Activated B cell treated with CpG ODN at 0.5 μM for 24 hours (primary cell): ENCODE results near the gene CERS1. TPM values are rescaled to one million over a fixed set of nuclear protein-coding genes. Genes with fewer than 3 reads are reported as not detected.
"Not testable (repeated sequence)": the region's sequence is repeated elsewhere in the genome, so short reads cannot be mapped to it uniquely, and the experiment has no call there.

Experiments
- ATAC-seq: fragments of 200-7000 bp; cut with Tn5 transposase; one replicate; pipeline ENCODE4 v1.10.0; 2021; ENCODE audit warnings: low read depth, mild to moderate bottlenecking, moderate library complexity
- CTCF ChIA-PET: fragments of 350-600 bp; sonication (Branson Sonifier 250); formaldehyde crosslinking; loops from one replicate; lab custom pipeline; 2021; ENCODE audit warnings: antibody characterized with exemption; lab: Charles Lee
- POLR2A ChIA-PET: fragments of 350-600 bp; sonication (Branson Sonifier 250); formaldehyde crosslinking; loops from one replicate; lab custom pipeline; 2021; ENCODE audit warnings: antibody characterized with exemption; lab: Charles Lee
- DNase-seq: peaks from one replicate; pipeline ENCODE4 v3.0.0; 2022
- H3K27ac Mint-ChIP-seq: one replicate; pipeline ENCODE4 v1.8.0; 2020; ENCODE audit warnings: mixed read lengths
- H3K27me3 Mint-ChIP-seq: one replicate; pipeline ENCODE4 v1.8.0; 2021; ENCODE audit warnings: mixed read lengths
- H3K36me3 Mint-ChIP-seq: one replicate; pipeline ENCODE4 v1.8.0; 2021; ENCODE audit warnings: low read depth, mixed read lengths
- H3K4me1 Mint-ChIP-seq: one replicate; pipeline ENCODE4 v1.8.0; 2021; ENCODE audit warnings: mixed read lengths
- H3K4me3 Mint-ChIP-seq: one replicate; pipeline ENCODE4 v1.8.0; 2020; ENCODE audit warnings: mild to moderate bottlenecking, mixed read lengths
- H3K9me3 Mint-ChIP-seq: one replicate; pipeline ENCODE4 v1.8.0; 2020; ENCODE audit warnings: mixed read lengths
- intact Hi-C: fragments of 100-400 bp; cut with micrococcal nuclease; formaldehyde crosslinking; loops from one replicate; pipeline ENCODE4 v1.15.1; 2024
- total RNA-seq: library from RNA; stranded (reverse); gene quantifications from 2 replicates; pipeline ENCODE4 v1.2.3, GENCODE V29; 2022
- TF ChIP-seq, protein P1 (sequence below): fragments of 200-600 bp; IDR thresholded peaks from one replicate; pipeline ENCODE4 v1.8.0; 2022; ENCODE audit warnings: antibody characterized with exemption, mild to moderate bottlenecking

The CERS1 gene
- total RNA-seq, 1 donor from 2014 or later = not detected

GRCh38 chr19:18919086-18919899 lies 23.3 kb upstream of the CERS1 start, which contains the start of the genes COPE and DDX49:
TSS of gene COPE (minus strand) at chr19:18919387. CDS start at chr19:18919348, 39 bp downstream.
TSS of gene DDX49 (plus strand) at chr19:18919715. CDS start at chr19:18919742, 27 bp downstream.
- intact Hi-C loops = loop anchor here (1.0 to 10.0 kb wide), 13 partner anchors 13 to 401 kb away; partner anchors contain the start of genes ARMC6, BORCS8, CRTC1 and ELL
- CTCF ChIA-PET = interaction anchor here (0.7 to 1.2 kb wide), 5 partner anchors 22 to 1208 kb away, joined by 3 to 4 read pairs (median 3); partner anchors contain the start of genes HOMER3 and KXD1
- TF ChIP-seq, protein P1, sequence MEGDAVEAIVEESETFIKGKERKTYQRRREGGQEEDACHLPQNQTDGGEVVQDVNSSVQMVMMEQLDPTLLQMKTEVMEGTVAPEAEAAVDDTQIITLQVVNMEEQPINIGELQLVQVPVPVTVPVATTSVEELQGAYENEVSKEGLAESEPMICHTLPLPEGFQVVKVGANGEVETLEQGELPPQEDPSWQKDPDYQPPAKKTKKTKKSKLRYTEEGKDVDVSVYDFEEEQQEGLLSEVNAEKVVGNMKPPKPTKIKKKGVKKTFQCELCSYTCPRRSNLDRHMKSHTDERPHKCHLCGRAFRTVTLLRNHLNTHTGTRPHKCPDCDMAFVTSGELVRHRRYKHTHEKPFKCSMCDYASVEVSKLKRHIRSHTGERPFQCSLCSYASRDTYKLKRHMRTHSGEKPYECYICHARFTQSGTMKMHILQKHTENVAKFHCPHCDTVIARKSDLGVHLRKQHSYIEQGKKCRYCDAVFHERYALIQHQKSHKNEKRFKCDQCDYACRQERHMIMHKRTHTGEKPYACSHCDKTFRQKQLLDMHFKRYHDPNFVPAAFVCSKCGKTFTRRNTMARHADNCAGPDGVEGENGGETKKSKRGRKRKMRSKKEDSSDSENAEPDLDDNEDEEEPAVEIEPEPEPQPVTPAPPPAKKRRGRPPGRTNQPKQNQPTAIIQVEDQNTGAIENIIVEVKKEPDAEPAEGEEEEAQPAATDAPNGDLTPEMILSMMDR = no peak

DNA sequence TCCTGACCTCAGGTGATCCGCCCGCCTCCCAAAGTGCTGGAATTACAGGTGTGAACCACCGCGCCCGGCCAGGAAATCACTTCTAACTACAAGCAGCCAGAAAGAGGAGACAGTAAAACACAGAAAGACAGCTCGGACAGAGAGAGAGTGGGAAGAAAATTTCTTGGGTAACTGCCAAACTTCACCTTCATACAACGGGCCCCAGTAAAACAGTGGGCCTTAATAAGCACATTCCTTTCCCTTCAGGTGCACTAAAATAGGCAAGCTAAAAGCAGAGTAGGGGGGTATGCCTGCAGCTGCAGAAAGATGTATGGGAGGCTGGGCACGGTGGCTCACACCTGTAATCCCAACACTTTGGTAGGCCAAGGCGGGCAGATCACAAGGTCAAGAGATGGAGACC lies 21.6 kb upstream of the CERS1 start:
- CTCF ChIA-PET, ATAC-seq: not testable (repeated sequence)
- peaks cover 49% of the 10 kb centered on the region for H3K4me1 Mint-ChIP-seq

More at GRCh38 chr19:18919086-18919899, 23.3 kb upstream of the CERS1 start, which contains the start of the genes COPE and DDX49:
- DNase-seq (peak; percentile 94), ATAC-seq (peak; percentile 96)
- Mint-ChIP-seq H3K4me3 (peak within 1 kb of the TSS; percentile 91), H3K27me3 (no peaks in the 10 kb centered on the region), H3K36me3 (peaks cover 60% of the 10 kb centered on the region), H3K9me3 (no peaks in the 10 kb centered on the region), H3K27ac (peak within 1 kb of the TSS; percentile 60), H3K4me1 (peaks cover 46% of the 10 kb centered on the region)
- POLR2A ChIA-PET = interaction anchor here (0.5 to 2.0 kb wide), 28 partner anchors 8 to 1366 kb away, joined by 3 to 23 read pairs (median 4); partner anchors contain the start of genes KXD1, REX1BD, SLC25A42 and UBA52

DNA sequence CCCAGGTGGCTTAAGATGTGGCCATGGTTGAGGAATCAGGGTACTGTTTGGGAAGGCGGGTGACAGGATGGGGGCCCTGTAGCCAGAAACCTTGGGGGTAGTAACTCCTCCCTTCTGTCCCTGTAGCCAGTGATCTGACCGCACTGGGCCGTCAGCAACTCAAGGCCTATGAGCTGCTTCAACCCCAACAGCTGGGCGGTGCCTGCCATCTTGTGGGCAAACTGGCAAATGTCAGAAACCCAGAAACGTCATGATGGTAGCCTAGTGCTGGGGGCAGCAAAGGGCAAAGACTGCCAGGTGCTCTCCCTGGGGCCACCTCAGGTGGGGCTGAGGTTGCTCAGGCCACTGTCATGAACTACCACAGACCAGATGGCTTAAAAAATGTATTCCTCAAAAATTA lies 19.7 kb upstream of the CERS1 start:
- DNase-seq = no peak
- H3K27ac Mint-ChIP-seq = no peak overlapping the region
- intact Hi-C loops = loop anchor here (5.0 to 10.0 kb wide), 5 partner anchors 147 to 328 kb away; partner anchors contain the start of genes CRTC1, REX1BD, SLC25A42 and TMEM161A
- ChIA-PET POLR2A (no interaction called here), CTCF (interaction anchor here (1.0 kb wide), 1 partner anchor 465 kb away, joined by 3 read pairs; no protein-coding TSS in a partner anchor)
- peaks cover 49% of the 10 kb centered on the region for H3K36me3 Mint-ChIP-seq
- H3K4me1 Mint-ChIP-seq = peaks cover 44% of the 10 kb centered on the region
- H3K9me3 Mint-ChIP-seq = no peaks in the 10 kb centered on the region
- H3K27me3 Mint-ChIP-seq = no peaks in the 10 kb centered on the region
- no peak overlapping the region for H3K4me3 Mint-ChIP-seq
- no peak for ATAC-seq
- TF ChIP-seq, protein P1 = no peak

More for the DNA sequence above, 21.6 kb upstream of the CERS1 start:
- intact Hi-C loops = loop anchor here (5.0 to 10.0 kb wide), 5 partner anchors 145 to 330 kb away; partner anchors contain the start of genes CRTC1, REX1BD, SLC25A42 and TMEM161A
- Mint-ChIP-seq H3K36me3 (peaks cover 56% of the 10 kb centered on the region), H3K4me3 (peak overlapping the region; percentile 52)
- H3K27me3 Mint-ChIP-seq, H3K27ac Mint-ChIP-seq, H3K9me3 Mint-ChIP-seq, DNase-seq, POLR2A ChIA-PET: not testable (repeated sequence)

DNA sequence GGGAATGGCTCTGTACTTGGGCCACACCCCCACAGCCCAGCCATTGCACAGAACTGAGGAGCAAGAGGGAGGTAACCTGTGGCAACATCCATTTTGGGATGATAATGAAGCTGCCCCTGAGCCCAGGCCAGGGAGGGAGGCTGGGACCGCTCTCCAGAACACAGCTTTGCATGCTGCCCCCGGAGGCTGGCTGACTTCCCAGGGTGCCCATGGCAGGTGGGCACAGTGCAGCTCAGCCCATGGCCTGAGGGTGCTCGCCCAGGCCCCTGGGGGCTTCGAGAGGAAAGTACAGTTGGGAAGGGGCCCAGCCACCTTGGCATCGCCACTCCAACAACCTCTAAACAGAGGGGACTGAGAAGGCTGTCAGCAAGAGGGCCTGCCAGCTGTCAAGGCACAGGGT lies 17.5 kb upstream of the CERS1 start:
- H3K36me3 Mint-ChIP-seq = peaks cover 52% of the 10 kb centered on the region
- ChIA-PET CTCF (no interaction called here), POLR2A (no interaction called here)
- DNase-seq = no peak
- no peak overlapping the region for H3K4me3 Mint-ChIP-seq
- H3K9me3 Mint-ChIP-seq = no peaks in the 10 kb centered on the region
- intact Hi-C loops = loop anchor here (10.0 kb wide), 1 partner anchor 221 kb away; the partner anchor contains the start of gene TMEM161A
- H3K4me1 Mint-ChIP-seq = peaks cover 25% of the 10 kb centered on the region
- no peak for ATAC-seq
- H3K27ac Mint-ChIP-seq = no peak overlapping the region
- TF ChIP-seq, protein P1 = no peak
- no peaks in the 10 kb centered on the region for H3K27me3 Mint-ChIP-seq

DNA sequence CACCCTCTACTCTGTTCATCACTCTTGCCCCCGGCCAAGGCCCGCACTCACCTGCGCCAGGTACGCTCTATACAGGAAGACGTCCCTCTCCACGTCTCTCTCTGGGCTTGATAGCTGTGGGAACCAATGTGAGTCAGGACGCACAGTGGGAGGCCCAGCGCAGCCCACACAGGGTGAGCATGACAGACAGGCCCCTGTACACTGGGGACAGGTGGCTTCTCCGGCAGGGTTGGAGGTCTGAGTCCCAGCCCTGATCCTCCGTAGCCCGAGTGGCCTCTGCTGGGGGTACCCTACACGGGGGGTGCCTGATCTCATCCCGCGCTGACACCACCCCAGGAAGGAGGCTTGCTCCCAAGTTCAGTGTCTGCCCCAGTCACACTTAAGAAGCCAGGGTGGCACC lies 17.0 kb upstream of the CERS1 start:
- H3K4me1 Mint-ChIP-seq = peaks cover 21% of the 10 kb centered on the region
- H3K36me3 Mint-ChIP-seq = peaks cover 53% of the 10 kb centered on the region
- H3K27me3 Mint-ChIP-seq = no peaks in the 10 kb centered on the region
- TF ChIP-seq, protein P1 = no peak
- H3K9me3 Mint-ChIP-seq = no peaks in the 10 kb centered on the region
- POLR2A ChIA-PET = no interaction called here
- DNase-seq (no peak), ATAC-seq (no peak)
- intact Hi-C loops = loop anchor here (10.0 kb wide), 1 partner anchor 222 kb away; the partner anchor contains the start of gene TMEM161A
- H3K27ac Mint-ChIP-seq = no peak overlapping the region
- CTCF ChIA-PET = no interaction called here
- no peak overlapping the region for H3K4me3 Mint-ChIP-seq
